Hippocampal formation (tissue), 2 donors: Measurements from ENCODE around the gene TCP11L2.
"Not testable (repeated sequence)": the region's sequence is repeated elsewhere in the genome, so short reads cannot be mapped to it uniquely, and the experiment has no call there.

Source experiments
- DNase-seq, 2 donors: peaks; one replicate each; lab custom pipeline; 2025; lab: John Stamatoyannopoulos, UW

The TCP11L2 gene

DNA sequence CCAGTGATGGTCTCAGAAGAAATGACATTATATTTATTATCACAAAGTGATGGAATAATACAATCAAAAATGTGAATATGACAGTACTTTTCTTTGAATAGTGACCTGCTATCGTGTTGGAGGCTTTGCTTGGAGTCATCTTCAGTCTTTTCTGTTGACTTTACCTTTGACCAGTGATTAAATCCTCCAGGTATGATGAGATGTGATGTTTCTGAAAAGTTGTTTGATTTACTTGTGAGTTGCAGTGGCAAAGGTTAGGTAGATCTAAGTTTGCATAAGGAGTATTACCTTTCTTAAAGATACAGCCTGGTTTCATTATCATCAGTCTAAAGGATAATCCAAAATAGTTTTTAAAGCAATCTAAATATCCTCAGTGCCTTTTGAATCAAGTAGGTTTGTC is 4.6 kb downstream of the TCP11L2 start:
- DNase-seq = no peak

DNA sequence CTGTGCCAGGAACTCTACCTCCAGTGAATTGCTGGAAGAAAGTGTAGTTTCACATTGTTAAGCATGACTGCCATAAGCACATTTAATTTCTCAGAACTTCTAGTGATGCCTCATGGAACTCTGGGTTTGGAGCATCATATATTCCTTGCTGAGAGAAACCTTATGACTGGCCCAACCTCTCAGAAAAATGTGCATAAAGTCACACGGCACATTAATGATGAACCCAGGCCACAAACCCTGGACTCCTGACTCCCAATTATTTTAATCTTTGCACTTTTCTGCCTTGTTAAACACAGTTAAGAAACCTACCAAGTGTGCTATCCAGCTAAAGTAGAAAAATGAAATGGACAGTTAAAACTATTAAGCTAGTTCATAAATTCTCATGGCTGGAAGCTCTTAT is 5.6 kb downstream of the TCP11L2 start:
- no peak for DNase-seq

DNA sequence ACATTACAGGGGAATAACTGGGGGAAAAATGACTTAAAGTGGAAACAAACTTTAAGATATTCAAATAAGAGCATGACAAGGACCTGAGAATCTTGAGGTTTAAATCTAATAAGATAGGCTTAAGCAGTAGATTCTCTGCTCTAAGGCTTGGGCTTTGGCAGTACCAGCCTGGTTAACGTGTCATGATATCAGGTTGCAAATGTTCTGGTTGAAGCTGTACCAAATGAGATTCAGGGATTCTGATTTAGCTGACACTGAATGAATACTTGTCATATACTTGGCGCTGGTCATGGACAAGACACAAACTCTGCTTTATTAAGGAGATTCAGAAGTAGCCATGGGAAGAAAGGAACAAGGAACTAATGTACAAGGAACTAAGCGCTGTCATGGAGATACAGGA is 6.1 kb downstream of the TCP11L2 start:
- no peak for DNase-seq

DNA sequence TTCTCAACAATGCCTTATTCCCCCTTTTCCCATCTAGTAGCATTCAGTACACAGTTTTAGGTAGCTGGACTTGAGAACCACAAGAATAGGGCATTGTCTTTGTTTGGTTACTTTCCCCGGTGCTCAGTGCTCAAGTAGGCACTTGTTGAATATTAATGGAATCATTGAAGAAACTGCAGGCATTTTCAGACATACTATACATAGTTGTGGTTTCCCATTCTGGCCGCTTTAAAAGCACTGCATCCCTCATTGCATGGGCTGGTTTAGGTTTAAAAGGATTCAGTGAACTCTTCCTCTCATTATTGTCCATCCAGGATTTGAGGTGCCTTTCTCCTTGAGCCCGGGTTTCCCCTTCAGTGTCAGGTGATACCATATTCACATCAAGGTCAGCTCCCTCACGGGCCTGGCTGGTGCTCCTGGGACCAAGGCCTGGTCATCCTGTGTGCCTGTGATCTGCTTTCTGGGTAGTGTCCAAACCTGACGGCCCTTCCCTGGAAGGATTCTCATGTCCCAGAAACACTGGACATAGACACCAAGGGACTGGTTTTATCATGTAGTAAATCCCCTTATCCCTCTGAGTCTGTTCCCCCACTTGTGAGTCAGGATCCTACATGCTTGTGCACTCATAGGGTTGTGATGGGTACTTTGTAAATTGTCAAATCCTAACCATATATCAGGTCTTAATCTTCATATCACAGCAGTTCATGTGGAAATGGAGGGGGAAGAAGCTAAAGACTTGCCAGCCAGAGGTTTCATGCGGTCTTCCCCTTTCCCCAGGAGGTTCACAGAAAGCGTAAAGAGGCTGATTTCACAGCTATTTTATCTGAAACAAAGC is 7.4 kb downstream of the TCP11L2 start:
- no peak for DNase-seq

DNA sequence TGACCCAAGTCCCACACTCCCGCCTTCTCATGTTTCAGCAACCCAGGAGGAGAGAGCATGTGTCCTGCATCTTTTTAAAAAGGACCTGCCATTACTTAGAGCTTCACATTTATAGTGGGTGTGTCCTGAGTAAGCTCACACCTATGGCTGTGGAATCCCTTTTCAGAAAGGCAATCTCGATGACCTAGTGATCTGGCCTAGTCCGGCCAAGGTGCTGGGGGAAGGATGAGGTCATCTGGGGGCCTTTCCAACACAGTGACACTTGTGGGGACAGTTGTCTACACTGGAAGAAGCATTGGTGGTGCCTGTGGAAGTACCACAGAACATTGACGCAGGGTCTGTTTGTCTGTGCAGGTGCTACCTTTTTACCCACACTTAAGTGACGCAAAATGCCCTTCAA is 8.2 kb downstream of the TCP11L2 start:
- no peak for DNase-seq

DNA sequence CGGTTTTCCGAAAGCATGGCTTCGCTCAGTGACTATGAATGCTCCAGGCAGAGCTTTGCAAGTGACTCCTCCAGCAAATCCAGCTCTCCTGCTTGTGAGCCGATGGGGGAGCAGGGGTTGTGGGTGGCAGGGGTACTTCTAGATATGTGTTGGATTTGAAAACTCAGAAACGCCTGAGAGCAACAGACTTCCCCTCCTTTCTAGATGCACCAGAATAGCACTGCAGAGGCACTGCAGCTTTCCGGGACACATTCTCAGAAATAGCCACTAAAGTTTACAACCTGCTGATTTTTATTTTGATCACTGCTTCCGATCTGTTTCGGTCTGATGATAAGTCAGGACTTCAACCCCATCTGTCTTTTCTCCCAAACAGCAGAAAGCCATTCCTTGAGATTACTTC is 8.6 kb downstream of the TCP11L2 start:
- DNase-seq = no peak

DNA sequence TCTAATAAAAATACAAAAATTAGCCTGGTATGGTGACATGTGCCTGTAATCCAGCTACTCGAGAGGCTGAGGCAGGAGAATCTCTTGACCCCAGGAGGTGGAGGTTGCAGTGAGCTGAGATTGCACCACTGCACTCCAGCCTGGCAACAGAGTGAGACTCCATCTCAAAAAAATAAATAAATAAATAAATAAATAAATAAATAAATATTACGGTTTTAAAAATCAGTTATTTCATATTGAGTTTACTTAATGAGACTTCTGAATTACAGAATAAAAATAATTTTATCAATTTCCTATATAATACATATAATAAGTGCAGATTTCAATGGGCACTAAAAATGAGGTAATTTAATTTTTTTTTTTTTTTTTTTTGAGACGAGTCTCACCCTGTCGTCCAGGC is 10.9 kb downstream of the TCP11L2 start:
- DNase-seq = not testable (repeated sequence)

DNA sequence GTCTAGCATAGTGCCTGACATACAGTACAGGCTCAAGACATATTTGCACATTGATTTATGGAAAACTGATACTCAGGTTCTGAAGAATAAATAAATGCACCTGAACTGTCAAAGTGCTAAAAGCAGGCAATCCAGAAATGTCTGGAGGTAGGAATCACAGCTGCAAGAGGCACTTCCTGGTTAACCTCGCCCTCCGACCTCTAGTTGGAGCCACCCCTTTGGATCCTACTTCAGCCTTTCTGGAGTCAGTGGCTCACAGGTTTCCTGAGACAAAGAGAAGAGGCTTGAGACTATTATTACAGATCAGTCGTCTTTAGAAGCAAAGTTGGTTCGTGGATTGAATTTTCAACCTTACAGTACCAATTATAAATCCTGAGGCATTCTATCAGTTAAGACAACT is 13.0 kb downstream of the TCP11L2 start:
- no peak for DNase-seq

DNA sequence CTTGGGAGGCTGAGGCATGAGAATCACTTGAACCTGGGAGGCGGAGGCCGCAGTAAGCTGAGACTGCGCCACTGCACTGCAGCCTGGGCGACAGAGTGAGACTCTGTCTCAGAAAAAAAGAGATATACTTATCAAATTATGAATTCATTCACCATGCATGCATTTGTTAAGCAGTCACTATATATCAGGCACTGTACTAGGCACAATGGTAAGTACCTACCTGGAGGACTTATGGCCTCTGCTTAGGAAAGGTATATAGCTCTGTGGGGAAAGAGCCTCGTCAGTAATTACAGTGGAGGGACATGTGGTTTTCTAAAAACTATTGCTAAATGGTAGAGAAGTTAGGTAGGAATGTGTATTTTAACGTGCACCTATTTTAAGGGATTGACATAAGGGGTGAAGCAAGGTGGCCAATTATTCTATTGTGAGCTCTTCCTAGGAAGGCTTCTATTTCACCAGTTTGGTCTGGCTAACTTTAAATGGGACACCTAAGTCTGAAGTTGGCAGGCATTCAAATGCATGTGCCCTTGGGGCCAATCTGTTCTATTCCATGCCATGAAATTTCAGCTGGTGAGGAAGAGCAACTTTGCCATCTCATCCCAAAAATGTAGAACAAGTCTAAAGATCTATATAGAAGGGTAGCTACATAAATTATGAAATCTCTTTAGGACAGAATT is 15.0 kb downstream of the TCP11L2 start:
- DNase-seq = no peak

DNA sequence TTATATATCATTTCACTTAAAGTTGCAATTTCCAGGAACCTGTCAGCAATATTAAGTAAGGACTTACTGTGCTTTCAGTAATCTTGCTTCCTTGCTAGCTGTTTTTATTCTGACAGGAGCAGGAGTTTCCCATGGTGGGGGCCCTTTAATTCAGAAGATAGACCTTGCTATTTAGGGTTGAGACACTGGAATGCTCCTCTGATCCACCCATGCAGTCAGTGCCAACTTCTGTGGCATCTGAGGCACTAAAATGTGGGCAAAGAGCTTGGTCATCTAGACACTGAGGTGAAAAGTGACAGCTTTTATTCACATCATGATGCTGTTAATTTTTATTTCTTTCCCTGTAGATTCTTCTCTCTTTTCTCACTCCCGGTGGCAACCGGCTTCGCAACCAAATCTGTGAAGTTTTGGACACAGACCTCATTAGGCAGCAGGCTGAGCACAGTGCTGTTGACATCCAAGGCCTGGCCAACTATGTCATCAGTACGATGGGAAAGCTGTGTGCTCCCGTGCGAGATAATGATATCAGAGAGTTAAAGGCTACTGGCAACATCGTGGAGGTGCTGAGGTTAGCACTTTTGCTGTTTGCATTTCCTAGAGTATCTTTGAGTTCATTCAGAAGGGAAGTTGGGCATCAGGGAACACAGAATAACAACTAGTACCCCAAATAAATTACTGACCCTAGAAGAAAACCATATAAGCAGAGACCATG is 18.8 kb downstream of the TCP11L2 start:
- no peak for DNase-seq

DNA sequence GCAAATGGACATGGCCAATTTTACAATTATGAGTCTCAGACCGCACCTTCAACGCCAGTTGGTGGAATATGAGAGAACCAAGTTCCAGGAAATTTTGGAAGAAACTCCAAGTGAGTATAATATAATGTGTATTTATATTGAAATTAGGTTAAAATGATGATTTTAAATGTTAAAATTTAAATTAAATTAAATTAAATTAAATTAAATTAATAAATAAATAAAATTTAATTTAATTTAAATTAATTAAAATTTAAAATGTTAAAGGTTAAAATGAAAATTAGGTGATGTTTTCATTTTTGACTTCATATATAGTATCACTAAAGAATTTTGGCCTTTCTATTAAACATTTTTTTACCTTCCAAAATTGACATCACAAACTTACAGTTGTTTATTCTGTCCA is 21.0 kb downstream of the TCP11L2 start:
- no peak for DNase-seq

DNA sequence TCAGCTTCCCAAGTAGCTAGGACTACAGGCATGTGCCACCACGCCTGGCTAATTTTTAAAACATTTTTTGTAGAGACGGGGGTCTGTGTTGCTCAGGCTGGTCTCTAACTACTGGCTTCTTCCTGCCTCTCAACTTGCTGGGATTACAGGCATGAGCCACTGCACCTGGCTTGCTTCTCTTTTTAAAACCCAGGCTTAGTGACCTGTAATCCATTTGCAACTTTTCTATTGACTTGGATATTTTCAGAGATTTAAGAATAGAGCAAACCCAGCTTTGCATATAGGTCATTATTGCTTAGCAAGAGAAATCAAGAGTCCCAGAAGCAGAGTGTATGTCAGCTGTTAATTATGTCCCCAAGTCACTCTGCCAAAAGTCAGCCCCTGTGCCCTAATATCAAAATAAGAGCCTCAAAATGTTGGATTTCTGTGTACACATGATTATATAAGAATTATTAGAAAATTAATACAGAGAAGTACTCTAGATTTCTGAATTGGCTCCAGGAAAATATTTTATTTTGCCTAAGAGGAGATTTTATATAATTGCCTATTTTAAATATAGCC is 24.9 kb downstream of the TCP11L2 start:
- DNase-seq = no peak

DNA sequence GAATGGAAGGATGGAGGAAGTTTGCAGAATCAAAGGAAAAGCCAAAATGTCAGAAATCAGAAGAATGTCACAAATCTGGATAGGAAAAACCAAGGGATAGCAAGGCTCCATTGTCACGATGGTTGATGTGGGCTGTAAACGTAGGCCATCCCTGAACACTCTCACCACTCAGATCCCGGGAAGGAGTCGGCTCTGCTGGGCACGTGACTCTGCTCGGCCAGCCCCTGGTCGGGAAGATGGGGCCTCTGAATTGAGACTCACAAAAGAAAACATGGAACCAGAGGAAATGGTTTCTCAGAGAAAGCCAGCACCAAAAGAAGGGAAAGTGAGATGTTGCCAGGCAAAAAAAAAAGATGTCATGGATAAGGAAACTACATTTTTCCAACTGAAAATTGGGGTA is 26.2 kb downstream of the TCP11L2 start:
- DNase-seq = no peak

DNA sequence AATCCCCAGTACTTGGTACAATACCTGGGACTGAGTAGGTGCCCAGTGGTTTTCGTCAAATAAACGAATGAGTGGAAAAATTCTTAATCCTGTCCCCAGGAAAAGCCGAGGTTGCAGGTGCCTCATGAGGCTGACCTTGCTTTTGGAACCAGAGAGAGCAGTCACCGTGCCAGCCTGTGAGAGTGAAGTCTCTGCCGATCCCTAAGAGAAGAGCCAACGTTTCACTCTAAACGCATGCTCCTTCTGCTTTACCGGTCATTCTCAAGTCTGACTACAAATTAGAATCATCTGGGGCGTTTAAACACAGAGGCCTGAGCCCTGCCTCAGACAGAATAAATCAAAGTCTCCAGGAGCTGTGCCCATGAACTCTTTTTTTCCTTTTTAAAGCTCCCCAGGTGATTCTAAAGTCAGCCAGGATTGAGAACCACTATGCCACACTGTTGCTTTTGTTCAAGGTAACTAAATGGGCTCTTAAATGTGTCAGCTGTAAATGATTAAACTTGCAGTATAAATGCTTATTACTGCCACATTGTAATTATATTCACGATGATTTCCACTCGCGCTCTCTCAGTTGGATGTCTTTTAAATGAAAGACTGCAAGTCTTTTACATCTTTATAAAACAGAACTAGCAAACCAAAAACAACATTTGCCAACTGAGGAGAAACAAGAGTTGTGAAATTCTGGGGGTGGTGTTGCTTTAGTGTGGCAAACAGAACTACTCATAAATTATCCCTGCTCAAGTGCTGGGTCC is 26.9 kb downstream of the TCP11L2 start:
- DNase-seq = peak in 1 of 2 donors; percentile 70

DNA sequence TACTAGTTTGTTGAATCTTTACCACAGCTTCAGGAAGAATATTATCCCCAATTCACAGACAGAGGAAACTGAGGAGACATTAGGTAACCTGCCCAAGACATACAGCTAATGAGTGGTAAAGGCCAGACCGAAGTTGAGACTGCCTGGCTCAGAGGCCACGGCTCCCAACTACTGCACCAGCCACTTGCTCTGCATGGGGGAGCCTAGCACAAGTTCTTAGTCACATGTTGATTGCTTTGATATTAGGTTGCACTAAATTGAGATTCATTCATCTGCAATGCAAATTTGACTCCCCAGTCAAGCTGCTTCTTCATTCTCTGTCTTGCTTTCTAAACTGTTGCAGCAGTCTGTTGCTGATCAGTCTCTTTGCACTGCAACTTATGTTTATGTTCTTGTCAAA is 29.1 kb downstream of the TCP11L2 start:
- no peak for DNase-seq

DNA sequence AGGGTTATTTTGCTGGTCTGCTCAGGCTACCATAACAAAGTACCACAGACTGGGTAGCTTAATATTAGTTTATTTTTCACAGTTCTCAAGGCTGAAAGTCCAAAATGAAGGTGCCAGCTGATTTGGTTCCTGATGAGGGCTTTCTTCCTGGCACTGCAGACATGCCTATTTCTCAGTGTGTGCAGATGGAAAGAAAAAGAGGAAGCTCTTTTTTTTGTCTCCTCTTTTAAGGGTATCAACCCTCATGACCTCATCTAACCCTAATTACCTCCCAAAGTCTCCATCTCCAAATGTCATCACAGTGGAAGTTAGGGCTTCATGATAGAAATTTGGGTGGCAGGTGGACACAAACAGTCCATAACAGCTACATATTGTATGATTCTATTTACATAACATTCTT is 30.0 kb downstream of the TCP11L2 start:
- DNase-seq = no peak

DNA sequence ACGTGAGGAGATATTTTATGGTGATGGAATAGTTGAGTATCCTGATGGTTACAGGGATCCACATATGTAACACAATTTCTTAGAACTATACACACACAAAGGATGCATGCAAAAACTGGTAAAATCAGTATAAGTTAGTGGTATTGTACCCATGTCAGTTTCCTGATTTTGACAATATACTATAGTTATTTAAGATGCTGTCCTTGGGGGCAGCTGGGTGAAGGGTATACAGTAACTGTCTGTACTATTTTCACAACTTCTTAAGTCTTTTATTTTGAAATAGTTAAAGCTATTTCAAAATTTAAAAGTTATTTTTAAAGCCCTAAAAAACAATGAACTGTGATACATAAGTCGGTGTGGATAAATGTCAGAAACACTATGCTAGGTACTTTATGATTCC is 30.5 kb downstream of the TCP11L2 start:
- no peak for DNase-seq

DNA sequence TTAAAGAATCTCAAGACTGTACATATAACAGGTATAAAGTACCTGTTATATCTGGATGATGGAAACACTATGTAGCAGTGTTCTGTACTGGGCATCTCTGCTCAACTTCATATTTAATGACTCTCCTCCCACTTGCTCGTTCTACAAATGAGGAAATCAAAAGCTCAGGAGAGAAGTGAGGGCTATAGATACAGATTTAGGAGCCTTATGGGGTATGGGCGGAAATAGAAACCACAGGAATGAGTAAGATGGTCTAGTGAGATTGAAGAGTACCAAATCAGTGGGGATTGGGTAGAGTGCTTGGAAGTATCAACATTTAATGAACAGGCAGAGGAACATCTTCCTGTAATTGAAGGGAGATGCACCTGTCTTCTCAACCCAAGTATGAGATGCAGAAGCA is 31.2 kb downstream of the TCP11L2 start:
- DNase-seq = no peak

DNA sequence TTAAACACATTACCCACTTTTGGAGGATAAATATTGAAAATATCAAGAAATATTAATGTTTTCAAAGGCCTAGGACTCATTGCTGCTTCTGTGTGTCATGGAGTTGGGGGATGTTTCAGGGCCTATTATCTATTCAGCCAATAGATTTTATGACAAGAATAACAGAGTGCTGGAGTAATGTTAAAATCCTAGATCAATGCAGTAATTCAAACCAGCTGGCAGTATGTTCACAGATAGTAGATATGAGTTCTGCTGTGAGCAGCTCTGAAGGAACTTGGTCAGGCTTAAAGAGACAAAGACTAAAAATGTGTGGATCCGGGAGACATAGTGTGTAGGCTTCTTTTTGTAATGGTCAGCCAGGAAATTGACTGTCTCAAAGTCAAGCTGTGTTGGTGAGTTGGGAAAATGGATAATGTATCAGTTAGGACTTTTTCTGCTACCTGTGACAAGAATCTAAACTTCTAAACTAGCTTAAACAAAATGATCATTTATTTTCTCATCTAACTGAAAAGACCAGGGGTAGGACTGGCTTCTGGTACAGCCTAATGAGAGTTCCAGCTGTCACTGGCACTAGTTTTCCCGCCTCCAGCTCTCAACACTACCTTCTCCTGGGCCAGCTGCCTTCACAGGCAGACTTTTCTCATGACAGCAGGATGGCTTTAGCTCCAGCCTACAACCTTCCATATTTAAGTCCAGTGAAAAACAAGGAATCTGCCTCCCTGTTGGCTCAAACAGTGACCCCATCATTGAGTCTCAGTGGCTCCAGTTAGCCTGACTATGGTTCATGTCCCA is 38.7 kb downstream of the TCP11L2 start:
- no peak for DNase-seq

DNA sequence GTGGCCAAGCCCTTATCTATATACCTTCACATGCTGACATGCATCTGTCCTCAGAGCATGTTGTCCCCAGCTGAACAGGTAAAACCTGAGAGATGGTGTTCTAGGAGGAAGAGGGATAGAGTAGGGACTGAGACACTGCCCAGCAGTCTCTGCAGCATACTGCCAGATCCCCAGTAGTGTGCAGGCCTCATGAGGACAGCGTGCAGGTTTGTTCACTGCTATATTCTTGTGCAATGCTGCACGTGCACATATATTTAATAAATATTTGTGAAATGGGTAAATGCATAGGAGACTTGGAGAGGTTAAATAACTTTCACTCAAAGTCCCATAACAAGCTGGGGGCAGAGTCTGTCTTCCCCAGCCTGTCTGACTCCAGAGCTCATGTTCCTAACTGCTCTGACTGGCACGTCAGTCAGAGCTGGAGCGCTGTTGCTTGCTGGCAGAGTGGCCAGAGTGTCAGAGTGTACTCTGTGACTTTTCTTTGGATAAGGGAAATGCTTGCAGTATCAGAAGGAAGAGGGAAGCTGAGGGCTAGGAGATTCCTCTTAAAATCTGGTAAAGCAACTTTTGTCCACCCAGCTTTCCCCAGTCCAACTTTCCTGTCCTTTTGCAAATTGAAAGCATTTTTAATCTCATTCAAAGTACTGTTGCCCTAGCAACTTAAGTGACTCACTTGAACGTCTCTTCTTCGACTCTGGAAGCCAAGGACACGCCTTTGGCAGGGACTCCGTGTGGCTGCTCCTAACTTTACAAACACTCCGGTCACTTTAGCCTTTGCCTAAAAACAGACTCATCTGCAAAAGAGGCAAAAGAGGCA is 40.1 kb downstream of the TCP11L2 start:
- no peak for DNase-seq
